Smooth muscle cell (in vitro differentiated cells): ENCODE data around the gene TCF19. TPM values are rescaled to one million over a fixed set of nuclear protein-coding genes. Genes with fewer than 3 reads are reported as not detected.
"Not testable (repeated sequence)": the region's sequence is repeated elsewhere in the genome, so short reads cannot be mapped to it uniquely, and the experiment has no call there.

ENCODE experiments used
- DNase-seq: peaks from one replicate; lab custom pipeline; 2025; ENCODE audit not compliant: unreplicated experiment; lab: John Stamatoyannopoulos, UW
- H2AFZ ChIP-seq: fragments of 200-600 bp; sonication (generic); 2 replicates; pipeline ENCODE4 v1.6.0; 2016; ENCODE audit warnings: antibody characterized with exemption, low read depth, mild to moderate bottlenecking
- H3F3A ChIP-seq: fragments of 200-600 bp; sonication (generic); 2 replicates; pipeline ENCODE4 v1.6.0; 2017; ENCODE audit warnings: antibody characterized with exemption, low read depth
- H3K27ac ChIP-seq: fragments of 200-600 bp; sonication (generic); 2 replicates; pipeline ENCODE4 v1.5.1; 2016; ENCODE audit warnings: low read depth, mild to moderate bottlenecking
- H3K27me3 ChIP-seq: fragments of 200-600 bp; sonication (generic); 2 replicates; pipeline ENCODE4 v1.6.1; 2016; ENCODE audit warnings: low read depth, mild to moderate bottlenecking
- H3K36me3 ChIP-seq: fragments of 200-600 bp; sonication (generic); 2 replicates; pipeline ENCODE4 v1.5.1; 2016; ENCODE audit warnings: low read depth
- H3K4me1 ChIP-seq: fragments of 200-600 bp; sonication (generic); 2 replicates; pipeline ENCODE4 v1.5.1; 2016; ENCODE audit warnings: low read depth
- H3K4me2 ChIP-seq: fragments of 200-600 bp; sonication (generic); 2 replicates; pipeline ENCODE4 v1.6.0; 2016; ENCODE audit warnings: mild to moderate bottlenecking
- H3K4me3 ChIP-seq: fragments of 200-600 bp; sonication (generic); 2 replicates; pipeline ENCODE4 v1.5.1; 2016; ENCODE audit warnings: mild to moderate bottlenecking
- H3K79me2 ChIP-seq: fragments of 200-600 bp; sonication (generic); 2 replicates; pipeline ENCODE4 v1.6.0; 2016; ENCODE audit warnings: low read depth, mild to moderate bottlenecking
- H3K9ac ChIP-seq: fragments of 200-600 bp; sonication (generic); 2 replicates; pipeline ENCODE4 v1.6.0; 2016; ENCODE audit warnings: low read depth
- H3K9me3 ChIP-seq: fragments of 200-600 bp; sonication (generic); replicated peaks from 2 replicates; pipeline ENCODE4 v1.5.1; 2016; ENCODE audit warnings: low read depth
- H4K20me1 ChIP-seq: fragments of 200-600 bp; sonication (generic); 2 replicates; pipeline ENCODE4 v1.6.0; 2016; ENCODE audit warnings: low read depth
- WGBS: methylation state at CpG from one replicate; pipeline ENCODE4 v1.1.7; 2016; ENCODE audit warnings: low lambda C conversion rate; 5-methylcytosine and 5-hydroxymethylcytosine counted together
- polyA plus RNA-seq: library from polyadenylated mRNA; unstranded; fragments of >200 nt; fragmentation: Nextera tagmentation; extraction: Ambion mirVana; gene quantifications from 2 replicates; pipeline ENCODE4 v1.2.1, GENCODE V29; 2016
- total RNA-seq: library from RNA; depleted of rRNA; stranded (reverse); fragments of >200 nt; gene quantifications from 2 replicates; pipeline ENCODE4 v1.2.3, GENCODE V29; 2014
- TF ChIP-seq, protein P1 (sequence below): fragments of 200-600 bp; sonication (generic); IDR thresholded peaks from 2 replicates; pipeline ENCODE4 v1.5.1; 2017; ENCODE audit warnings: borderline replicate concordance, mild to moderate bottlenecking, antibody characterized with exemption; ENCODE audit not compliant: insufficient read depth, poor library complexity, severe bottlenecking

The TCF19 gene
- total and polyA plus RNA-seq, 2 experiments from 2014 or later, result 7.8 to 10.5 TPM

DNA sequence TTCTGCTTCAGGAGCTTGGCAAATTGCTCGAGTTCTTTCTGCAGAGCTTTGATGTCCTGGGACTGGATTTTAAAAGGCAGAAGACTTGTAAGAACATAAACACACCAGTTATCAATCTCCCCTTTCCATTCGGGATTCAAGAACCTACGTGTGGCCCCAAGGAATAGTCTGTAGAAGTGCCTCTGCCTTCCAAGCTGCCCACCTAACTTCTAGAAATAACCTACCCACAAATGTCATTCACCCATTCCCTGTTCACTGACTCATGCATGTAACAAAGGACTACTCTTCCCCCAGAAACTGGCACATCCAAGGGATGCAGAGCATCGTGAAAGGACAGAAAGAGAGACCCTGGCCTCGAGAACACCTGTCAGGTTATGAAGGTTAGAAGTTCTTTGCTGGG, 7.6 kb downstream of the TCF19 start:
- H3K4me2 ChIP-seq, result no peak overlapping the region
- H2AFZ ChIP-seq, result no peak overlapping the region
- no peak overlapping the region for H3K9ac ChIP-seq
- H3K4me1 ChIP-seq, result no peaks in the 10 kb centered on the region
- no peaks in the 10 kb centered on the region for H3K9me3 ChIP-seq
- no peak overlapping the region for H3K4me3 ChIP-seq
- 70% methylated on average over 5 of the region's 5 CpGs for WGBS
- H3K27ac ChIP-seq, result no peak overlapping the region
- no peaks in the 10 kb centered on the region for H3K36me3 ChIP-seq
- no peaks in the 10 kb centered on the region for H3F3A ChIP-seq
- TF ChIP-seq, protein P1, sequence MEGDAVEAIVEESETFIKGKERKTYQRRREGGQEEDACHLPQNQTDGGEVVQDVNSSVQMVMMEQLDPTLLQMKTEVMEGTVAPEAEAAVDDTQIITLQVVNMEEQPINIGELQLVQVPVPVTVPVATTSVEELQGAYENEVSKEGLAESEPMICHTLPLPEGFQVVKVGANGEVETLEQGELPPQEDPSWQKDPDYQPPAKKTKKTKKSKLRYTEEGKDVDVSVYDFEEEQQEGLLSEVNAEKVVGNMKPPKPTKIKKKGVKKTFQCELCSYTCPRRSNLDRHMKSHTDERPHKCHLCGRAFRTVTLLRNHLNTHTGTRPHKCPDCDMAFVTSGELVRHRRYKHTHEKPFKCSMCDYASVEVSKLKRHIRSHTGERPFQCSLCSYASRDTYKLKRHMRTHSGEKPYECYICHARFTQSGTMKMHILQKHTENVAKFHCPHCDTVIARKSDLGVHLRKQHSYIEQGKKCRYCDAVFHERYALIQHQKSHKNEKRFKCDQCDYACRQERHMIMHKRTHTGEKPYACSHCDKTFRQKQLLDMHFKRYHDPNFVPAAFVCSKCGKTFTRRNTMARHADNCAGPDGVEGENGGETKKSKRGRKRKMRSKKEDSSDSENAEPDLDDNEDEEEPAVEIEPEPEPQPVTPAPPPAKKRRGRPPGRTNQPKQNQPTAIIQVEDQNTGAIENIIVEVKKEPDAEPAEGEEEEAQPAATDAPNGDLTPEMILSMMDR, result no peak
- H3K79me2 ChIP-seq, result no peaks in the 10 kb centered on the region
- H3K27me3 ChIP-seq, result peaks cover 27% of the 10 kb centered on the region
- DNase-seq, result no peak
- H4K20me1 ChIP-seq, result no peaks in the 10 kb centered on the region

DNA sequence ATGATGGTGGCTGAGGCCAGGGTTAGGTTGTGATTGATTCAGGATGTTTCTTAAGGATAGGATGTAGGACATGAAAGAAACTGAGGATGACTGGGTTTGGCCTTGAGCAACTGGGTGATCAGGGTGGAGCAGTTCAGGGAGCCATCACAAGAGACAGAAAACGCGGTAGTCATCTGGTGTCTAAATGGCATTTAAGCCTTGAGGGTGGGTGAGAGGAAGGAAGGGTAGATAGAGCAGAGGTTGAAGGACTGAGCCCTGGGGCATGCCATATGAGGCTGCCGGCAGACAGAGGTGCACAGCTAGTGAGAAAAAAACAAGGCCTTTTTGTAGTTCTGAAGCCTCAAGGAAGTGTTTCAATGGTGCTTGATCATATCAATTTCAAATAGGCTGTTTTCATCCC, 10.2 kb downstream of the TCF19 start:
- 8% methylated on average over 3 of the region's 3 CpGs for WGBS
- peaks cover 27% of the 10 kb centered on the region for H3K27me3 ChIP-seq
- no peak overlapping the region for H3K4me2 ChIP-seq
- H3K4me1 ChIP-seq, result peaks cover 6% of the 10 kb centered on the region
- H3K9ac ChIP-seq, result no peak overlapping the region
- no peak overlapping the region for H3K27ac ChIP-seq
- H3K4me3 ChIP-seq, result no peak overlapping the region
- no peak overlapping the region for H2AFZ ChIP-seq
- H3K36me3 ChIP-seq, result no peaks in the 10 kb centered on the region
- no peak for DNase-seq
- no peaks in the 10 kb centered on the region for H3K9me3 ChIP-seq
- H3K79me2 ChIP-seq, result no peaks in the 10 kb centered on the region
- TF ChIP-seq, protein P1, result no peak
- H3F3A ChIP-seq, result no peaks in the 10 kb centered on the region
- no peaks in the 10 kb centered on the region for H4K20me1 ChIP-seq

DNA sequence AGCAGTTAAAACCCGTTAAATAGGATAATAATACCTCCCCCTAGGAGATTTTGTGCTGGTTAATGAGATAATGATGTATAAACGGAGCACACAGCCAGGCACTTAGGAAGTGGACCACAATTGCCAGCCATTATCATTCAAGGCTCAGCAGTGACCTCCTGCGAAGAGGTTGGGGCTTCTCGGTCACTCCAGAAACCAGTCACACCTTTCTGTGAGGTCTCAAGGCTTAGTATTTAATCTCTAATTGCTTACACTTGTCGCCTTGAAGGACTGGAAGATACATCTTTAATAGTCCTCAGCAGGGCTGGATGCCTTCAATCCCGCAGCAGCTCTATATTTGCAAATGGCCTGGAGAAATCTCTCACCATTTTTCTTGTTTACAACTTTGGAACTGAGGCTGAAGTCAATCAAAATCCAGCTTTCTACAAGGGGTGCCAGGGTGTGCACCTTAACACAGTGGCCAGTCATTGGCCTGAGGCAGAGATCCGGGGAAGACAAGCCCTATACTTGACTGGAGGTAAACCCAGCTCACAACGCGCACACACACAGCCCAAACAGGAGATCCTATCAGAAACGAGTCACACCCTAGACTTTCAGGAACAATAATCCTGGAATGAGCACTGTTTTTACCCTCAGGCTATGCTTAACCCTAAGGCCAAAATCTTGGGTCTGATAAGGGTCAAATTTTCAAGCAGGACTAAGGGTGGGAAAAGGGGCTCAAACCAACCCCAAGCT, 10.9 kb downstream of the TCF19 start:
- peaks cover 27% of the 10 kb centered on the region for H3K27me3 ChIP-seq
- H3K4me1 ChIP-seq, result peaks cover 6% of the 10 kb centered on the region
- H3K79me2 ChIP-seq, result no peaks in the 10 kb centered on the region
- no peak overlapping the region for H2AFZ ChIP-seq
- H3K4me2 ChIP-seq, result no peak overlapping the region
- no peak overlapping the region for H3K27ac ChIP-seq
- H3K9me3 ChIP-seq, result no peaks in the 10 kb centered on the region
- no peaks in the 10 kb centered on the region for H3F3A ChIP-seq
- no peaks in the 10 kb centered on the region for H3K36me3 ChIP-seq
- no peaks in the 10 kb centered on the region for H4K20me1 ChIP-seq
- 28% methylated on average over 10 of the region's 10 CpGs for WGBS
- H3K9ac ChIP-seq, result no peak overlapping the region
- DNase-seq, result no peak
- H3K4me3 ChIP-seq, result no peak overlapping the region
- TF ChIP-seq, protein P1, result no peak

DNA sequence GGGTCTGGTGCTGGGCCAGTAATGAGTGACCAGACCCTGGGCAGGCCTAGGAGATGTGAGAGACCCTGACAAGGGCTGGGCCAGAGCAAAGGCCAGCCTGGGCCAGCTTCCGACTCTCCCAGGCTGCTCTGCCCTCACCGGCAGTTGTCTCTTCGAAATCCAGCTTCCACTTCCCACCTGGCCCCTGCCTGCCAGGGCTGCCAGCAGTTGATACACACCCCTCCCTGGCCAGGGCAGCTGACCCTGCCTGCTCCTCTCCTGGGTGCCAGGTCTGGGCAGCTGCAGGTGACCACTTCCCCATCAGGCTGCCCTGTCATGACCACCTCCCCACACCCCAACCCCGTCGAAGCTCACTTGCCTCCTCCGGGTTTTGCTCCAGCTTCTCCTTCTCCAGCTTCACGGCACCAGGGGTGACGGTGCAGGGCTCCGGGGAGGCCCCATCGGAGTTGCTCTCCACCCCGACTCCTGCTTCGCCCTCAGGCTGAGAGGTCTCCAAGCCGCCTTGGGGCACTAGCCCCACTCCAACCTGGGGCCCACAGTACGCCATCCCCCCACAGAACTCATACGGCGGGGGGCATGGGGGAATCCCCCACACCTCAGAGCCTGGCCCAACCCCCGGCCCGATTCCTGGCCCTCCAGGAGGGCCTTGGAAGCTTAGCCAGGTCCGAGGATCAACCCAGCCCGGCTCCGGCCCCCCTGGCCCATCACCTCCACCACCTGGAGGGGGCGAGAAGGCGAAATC, 11.6 kb downstream of the TCF19 start:
- H3F3A ChIP-seq, H4K20me1 ChIP-seq, H3K27ac ChIP-seq, DNase-seq, H3K4me2 ChIP-seq, H3K9me3 ChIP-seq, H3K4me1 ChIP-seq, H3K36me3 ChIP-seq, H3K9ac ChIP-seq, H3K79me2 ChIP-seq, H3K4me3 ChIP-seq, H2AFZ ChIP-seq: not testable (repeated sequence)
- H3K27me3 ChIP-seq, result peaks cover 27% of the 10 kb centered on the region
- 40% methylated on average over 22 of the region's 23 CpGs for WGBS
